ENCODE data around the gene CELA3B.

DNA sequence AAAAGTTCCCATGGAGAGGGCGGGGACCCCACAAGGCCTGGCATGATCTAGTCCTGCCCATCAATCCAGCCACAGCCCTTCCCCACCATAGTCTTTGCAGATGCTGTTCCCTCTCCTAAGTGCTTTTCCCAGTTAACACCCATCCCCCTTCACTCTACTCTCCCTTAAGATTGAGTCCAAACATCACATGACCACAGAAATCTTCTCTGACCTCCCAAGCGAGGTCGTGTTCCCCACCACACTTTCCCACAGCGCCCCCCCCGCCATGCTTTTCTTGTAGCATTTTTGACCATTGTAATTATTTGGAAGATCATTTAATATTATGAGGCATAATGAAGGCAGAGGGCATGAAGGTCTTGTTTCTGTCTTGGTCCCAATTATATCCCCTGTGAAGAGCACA lies 35.5 kb upstream of the CELA3B start:
- TF ChIP-seq POLR2A (IDR thresholded peaks at IDR 0.05; ENCODE audit: low read length), result no peak
- TF ChIP-seq GATA1 (IDR thresholded peaks at IDR 0.05; ENCODE audit: low read depth, low read length), result no peak
